ENCODE data around the gene RBBP8NL.

Gene RBBP8NL

DNA sequence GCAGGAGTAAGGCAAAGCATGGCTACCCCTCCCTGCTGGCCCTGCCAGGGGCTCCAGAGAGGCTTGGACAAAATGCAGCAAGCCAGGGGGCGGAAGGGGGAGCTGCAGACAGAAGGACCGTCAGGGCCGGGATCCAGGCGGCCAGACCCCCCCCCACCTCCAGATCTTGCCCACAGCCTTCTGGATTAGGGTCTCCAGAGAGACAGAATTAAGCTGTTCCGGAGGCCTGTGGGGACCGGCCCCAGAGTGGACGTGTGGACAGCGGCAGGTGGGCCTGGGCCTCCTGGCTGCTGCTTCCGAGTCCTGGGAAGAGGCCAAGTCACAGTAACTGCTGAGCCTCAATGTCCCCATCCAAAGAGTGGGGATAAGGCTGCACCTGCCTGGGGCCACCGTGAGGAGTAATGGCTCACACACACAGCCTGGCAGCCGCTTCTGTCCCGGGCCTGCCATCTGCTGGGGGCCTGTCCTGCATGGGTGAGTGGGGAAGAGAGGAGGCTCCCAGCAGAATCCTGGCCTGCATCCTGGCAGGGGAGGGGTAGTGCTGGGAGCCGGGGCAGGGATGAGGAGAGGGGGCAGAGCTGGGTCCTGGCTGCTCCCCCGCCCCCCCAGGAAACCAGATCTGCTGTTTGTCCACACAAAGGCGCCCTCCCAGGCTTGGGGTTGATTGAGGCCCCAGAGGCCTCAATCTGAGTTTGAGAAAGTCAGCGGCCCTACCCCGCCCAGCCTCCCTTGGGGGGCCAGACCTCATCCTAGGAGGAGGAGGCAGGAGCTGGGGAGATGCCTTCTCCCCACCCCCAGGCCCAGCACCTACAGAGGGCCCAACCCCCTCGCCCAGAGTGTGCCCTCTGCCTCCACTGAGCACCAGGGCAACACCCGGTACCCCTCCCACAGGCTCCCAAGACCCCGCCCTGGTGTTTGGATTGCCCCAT is 64.1 kb downstream of the RBBP8NL start:
- no peak for DNase-seq (ENCODE audit: low read depth)

- no peak for DNase-seq (ENCODE audit: low read depth)
Observed at GRCh38 chr20:62362590-62362940, 64.8 kb downstream of the RBBP8NL start.

GRCh38 chr20:62361799-62362589 is 65.3 kb downstream of the RBBP8NL start:
- DNase-seq (ENCODE audit: low read depth) = no peak

GRCh38 chr20:62360854-62361798 is 66.2 kb downstream of the RBBP8NL start:
- DNase-seq (ENCODE audit: low read depth) = no peak

All from fibroblast of gingiva (primary cell).